ENCODE data around the gene PRR23E. TPM values are rescaled to one million over a fixed set of nuclear protein-coding genes. Genes with fewer than 3 reads are reported as not detected.

The PRR23E gene
- total RNA-seq, 1 experiment from 2014 or later = not detected

GRCh38 chr3:127150513-127151250 is 42.2 kb upstream of the PRR23E start:
- H3K36me3 Mint-ChIP-seq (ENCODE audit: insufficient read depth, unreplicated experiment) = no peaks in the 10 kb centered on the region
- Histone ChIP-seq H3K36me3 (ENCODE audit: control insufficient read depth, insufficient read depth, low read length) (no peaks in the 10 kb centered on the region), H3K4me1 (no peaks in the 10 kb centered on the region), H3K4me3 (ENCODE audit: low read depth, low read length) (no peak overlapping the region), H3K27me3 (replicated peaks; ENCODE audit: control insufficient read depth, insufficient read depth, low read length) (no peaks in the 10 kb centered on the region), H3K9me3 (no peaks in the 10 kb centered on the region)
- POLR2A ChIA-PET = no interaction called here
- H3K9me3 Mint-ChIP-seq (ENCODE audit: unreplicated experiment) = no peaks in the 10 kb centered on the region
- BruUV-seq (replicated peaks) = no TSS peak
- H3K27me3 Mint-ChIP-seq (ENCODE audit: insufficient read depth, unreplicated experiment) = peaks cover 15% of the 10 kb centered on the region
- TF ChIP-seq, protein P1, sequence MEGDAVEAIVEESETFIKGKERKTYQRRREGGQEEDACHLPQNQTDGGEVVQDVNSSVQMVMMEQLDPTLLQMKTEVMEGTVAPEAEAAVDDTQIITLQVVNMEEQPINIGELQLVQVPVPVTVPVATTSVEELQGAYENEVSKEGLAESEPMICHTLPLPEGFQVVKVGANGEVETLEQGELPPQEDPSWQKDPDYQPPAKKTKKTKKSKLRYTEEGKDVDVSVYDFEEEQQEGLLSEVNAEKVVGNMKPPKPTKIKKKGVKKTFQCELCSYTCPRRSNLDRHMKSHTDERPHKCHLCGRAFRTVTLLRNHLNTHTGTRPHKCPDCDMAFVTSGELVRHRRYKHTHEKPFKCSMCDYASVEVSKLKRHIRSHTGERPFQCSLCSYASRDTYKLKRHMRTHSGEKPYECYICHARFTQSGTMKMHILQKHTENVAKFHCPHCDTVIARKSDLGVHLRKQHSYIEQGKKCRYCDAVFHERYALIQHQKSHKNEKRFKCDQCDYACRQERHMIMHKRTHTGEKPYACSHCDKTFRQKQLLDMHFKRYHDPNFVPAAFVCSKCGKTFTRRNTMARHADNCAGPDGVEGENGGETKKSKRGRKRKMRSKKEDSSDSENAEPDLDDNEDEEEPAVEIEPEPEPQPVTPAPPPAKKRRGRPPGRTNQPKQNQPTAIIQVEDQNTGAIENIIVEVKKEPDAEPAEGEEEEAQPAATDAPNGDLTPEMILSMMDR (IDR thresholded peaks at IDR 0.05; ENCODE audit: insufficient read depth in 1 of 2, low read depth in 1 of 2, low read length in 1 of 2, severe bottlenecking in 1 of 2, unreplicated experiment in 1 of 2) = no peak
- intact Hi-C loops (cut with micrococcal nuclease; ENCODE audit: unreplicated experiment) = no loop called here
- DNase-seq = no peak
- CTCF ChIA-PET = no interaction called here
- no peak overlapping the region for H3K4me3 Mint-ChIP-seq (ENCODE audit: unreplicated experiment)
- no peak overlapping the region for H3K27ac Mint-ChIP-seq (ENCODE audit: unreplicated experiment)
- no peaks in the 10 kb centered on the region for H3K4me1 Mint-ChIP-seq (ENCODE audit: low read depth, unreplicated experiment)

DNA sequence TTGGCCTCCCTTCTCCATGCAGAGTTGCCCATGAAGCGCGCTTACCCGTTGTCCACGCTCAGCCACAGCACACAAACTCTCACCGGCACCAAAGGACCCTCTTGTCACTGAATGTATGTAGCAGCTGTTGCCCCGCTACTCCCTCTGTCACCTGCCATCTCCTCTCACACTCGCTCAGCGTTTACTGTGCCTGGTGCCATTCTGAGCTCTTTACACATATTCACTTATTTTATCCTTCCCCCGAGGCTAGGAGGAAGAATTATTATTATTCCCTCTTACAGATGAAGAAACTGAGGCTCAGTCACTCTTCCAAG is 41.7 kb upstream of the PRR23E start:
- peaks cover 10% of the 10 kb centered on the region for H3K27me3 Mint-ChIP-seq (ENCODE audit: insufficient read depth, unreplicated experiment)
- Histone ChIP-seq H3K4me3 (ENCODE audit: low read depth, low read length) (no peak overlapping the region), H3K27me3 (replicated peaks; ENCODE audit: control insufficient read depth, insufficient read depth, low read length) (no peaks in the 10 kb centered on the region), H3K9me3 (no peaks in the 10 kb centered on the region), H3K36me3 (ENCODE audit: control insufficient read depth, insufficient read depth, low read length) (no peaks in the 10 kb centered on the region), H3K4me1 (no peaks in the 10 kb centered on the region)
- ChIA-PET CTCF (no interaction called here), POLR2A (no interaction called here)
- TF ChIP-seq, protein P1 (IDR thresholded peaks at IDR 0.05; ENCODE audit: insufficient read depth in 1 of 2, low read depth in 1 of 2, low read length in 1 of 2, severe bottlenecking in 1 of 2, unreplicated experiment in 1 of 2) = no peak
- no peak overlapping the region for H3K27ac Mint-ChIP-seq (ENCODE audit: unreplicated experiment)
- BruUV-seq (replicated peaks) = no TSS peak
- H3K4me3 Mint-ChIP-seq (ENCODE audit: unreplicated experiment) = no peak overlapping the region
- intact Hi-C loops (cut with micrococcal nuclease; ENCODE audit: unreplicated experiment) = no loop called here
- H3K4me1 Mint-ChIP-seq (ENCODE audit: low read depth, unreplicated experiment) = no peaks in the 10 kb centered on the region
- H3K36me3 Mint-ChIP-seq (ENCODE audit: insufficient read depth, unreplicated experiment) = no peaks in the 10 kb centered on the region
- no peaks in the 10 kb centered on the region for H3K9me3 Mint-ChIP-seq (ENCODE audit: unreplicated experiment)
- no peak for DNase-seq

DNA sequence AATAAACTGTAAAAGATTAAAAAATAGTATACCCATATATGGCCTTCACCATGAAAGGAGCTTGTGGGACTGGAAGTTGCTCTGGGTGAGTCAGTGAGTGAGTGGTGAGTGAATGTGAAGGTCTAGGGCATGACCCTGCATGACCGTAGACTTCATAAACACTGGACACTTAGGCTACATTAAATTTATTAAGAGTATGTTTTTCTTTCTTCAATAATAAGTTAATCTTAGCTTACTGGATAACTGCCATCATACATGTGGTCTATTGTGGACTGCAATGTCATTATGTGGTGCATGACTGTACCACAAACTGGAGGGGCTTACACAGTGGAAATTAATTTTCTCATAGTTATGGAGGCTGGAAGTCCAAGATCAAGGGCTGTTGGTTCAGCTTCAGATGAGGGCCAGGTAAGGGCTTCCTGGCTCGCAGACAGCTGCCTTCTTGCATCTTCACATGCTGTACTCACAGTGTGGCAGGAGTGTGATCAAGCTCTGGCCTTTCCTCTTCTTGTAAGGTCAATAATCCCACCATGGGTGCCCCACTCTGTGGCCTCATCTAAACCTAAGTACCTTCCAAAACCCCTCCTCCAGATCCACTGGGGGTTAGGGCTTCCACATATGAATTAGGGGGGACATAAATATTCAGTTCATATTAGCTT is 40.8 kb upstream of the PRR23E start:
- Mint-ChIP-seq H3K4me1 (ENCODE audit: low read depth, unreplicated experiment) (no peaks in the 10 kb centered on the region), H3K4me3 (ENCODE audit: unreplicated experiment) (no peak overlapping the region), H3K36me3 (ENCODE audit: insufficient read depth, unreplicated experiment) (no peaks in the 10 kb centered on the region), H3K9me3 (ENCODE audit: unreplicated experiment) (no peaks in the 10 kb centered on the region), H3K27me3 (ENCODE audit: insufficient read depth, unreplicated experiment) (peaks cover 10% of the 10 kb centered on the region), H3K27ac (ENCODE audit: unreplicated experiment) (no peak overlapping the region)
- H3K4me3 ChIP-seq (ENCODE audit: low read depth, low read length) = no peak overlapping the region
- BruUV-seq (replicated peaks) = no TSS peak
- DNase-seq = no peak
- TF ChIP-seq, protein P1 (IDR thresholded peaks at IDR 0.05; ENCODE audit: insufficient read depth in 1 of 2, low read depth in 1 of 2, low read length in 1 of 2, severe bottlenecking in 1 of 2, unreplicated experiment in 1 of 2) = no peak
- POLR2A ChIA-PET = interaction anchor here (0.5 kb wide), 1 partner anchor 16 kb away, joined by 9 read pairs; no protein-coding TSS in a partner anchor
- H3K4me1 ChIP-seq = no peaks in the 10 kb centered on the region
- no peaks in the 10 kb centered on the region for H3K27me3 ChIP-seq (replicated peaks; ENCODE audit: control insufficient read depth, insufficient read depth, low read length)
- H3K36me3 ChIP-seq (ENCODE audit: control insufficient read depth, insufficient read depth, low read length) = no peaks in the 10 kb centered on the region
- intact Hi-C loops (cut with micrococcal nuclease; ENCODE audit: unreplicated experiment) = no loop called here
- CTCF ChIA-PET = no interaction called here
- no peaks in the 10 kb centered on the region for H3K9me3 ChIP-seq
